ENCODE data around the gene GALNT2. TPM values are rescaled to one million over a fixed set of nuclear protein-coding genes. Genes with fewer than 3 reads are reported as not detected.

The GALNT2 gene
- total RNA-seq, 5 donors from 2014 or later (not counting 1 experiment from before 2014, with no cell fraction given): 22.2 to 29.7 (median 23.5) TPM

DNA sequence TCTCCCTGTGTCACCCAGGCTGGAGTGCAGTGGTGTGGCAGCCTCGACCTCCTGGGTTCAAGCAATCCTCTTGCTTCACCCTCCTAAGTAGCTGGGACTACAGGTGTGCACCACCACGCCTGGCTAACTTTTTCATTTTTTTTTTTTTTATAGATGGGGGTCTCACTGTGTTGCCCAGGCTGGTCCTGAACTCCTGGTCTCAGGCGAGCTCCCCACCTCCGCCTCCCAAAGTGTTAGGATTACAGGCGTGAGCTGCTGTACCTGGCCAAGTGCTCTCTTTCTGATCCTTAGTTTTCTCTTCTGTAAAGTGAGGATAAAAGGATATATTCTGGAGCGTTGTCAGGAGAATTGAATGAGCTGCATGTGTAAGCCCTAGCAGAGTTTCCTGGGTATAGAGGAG lies 68.7 kb downstream of the GALNT2 start:
- POLR2A ChIA-PET: no interaction called here

DNA sequence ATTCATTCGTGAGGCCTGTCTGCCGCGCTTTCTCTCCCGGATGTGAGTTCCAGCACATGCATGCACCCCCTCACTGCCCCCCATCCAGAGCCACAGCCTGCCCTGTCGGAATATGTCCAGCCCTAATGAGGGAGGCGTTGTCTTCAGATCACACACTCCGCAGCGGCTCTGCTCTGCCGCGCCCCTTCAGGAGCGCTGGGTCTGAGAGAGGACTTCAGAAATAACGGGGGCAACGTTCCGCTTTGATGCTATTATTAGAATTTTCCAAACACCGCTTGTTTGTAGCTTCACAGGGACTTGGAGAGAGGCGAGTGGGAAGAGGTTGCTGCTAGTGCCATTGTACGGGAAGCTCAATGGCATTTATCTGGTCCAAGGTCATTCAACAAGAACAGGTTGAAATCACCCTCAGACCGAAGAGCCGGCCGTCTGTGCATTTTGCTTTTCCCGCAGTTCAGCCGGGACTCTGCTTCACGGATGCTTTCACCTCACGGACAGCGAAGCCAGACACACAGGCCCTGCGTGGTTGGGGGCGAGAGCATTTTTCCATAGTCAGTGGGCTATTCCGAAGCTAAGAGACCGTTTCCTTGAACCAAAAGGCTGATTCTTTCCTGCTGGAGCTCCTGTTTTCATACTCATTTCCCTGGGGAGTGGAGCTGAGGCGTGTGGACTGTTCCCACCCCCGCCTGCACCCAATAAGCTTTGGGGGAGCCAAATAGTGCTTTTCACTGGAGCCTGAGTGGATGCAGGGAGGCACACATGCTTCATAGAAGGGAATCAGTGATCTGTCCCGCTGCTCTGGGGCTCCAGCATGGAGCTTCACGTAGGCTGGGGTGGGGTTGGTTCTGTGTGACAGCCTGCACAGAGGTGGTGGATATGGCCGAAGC lies 69.7 kb downstream of the GALNT2 start:
- CTCF ChIA-PET: no interaction called here
- no peak for ATAC-seq (replicated peaks in 1 of 4)
- Histone ChIP-seq H3K27ac (ENCODE audit: low read length) (no peak overlapping the region), H3K36me3 (ENCODE audit: control insufficient read depth in 2 of 2, extremely low read depth in 1 of 2, insufficient read depth in 1 of 2, low read length in 1 of 2) (peaks cover 0 to 7% of the 10 kb centered on the region in 2 donors), H3K27me3 (replicated peaks in 1 of 2; ENCODE audit: control insufficient read depth in 2 of 2, extremely low read depth in 1 of 2, insufficient read depth in 2 of 2, low read length in 1 of 2) (no peaks in the 10 kb centered on the region), H3K4me1 (ENCODE audit: control insufficient read depth in 1 of 2, extremely low read depth in 1 of 2, insufficient read depth in 2 of 2, low read length in 2 of 2) (peaks cover 0 to 2% of the 10 kb centered on the region in 2 experiments), H3K9me3 (no peaks in the 10 kb centered on the region), H3K4me3 (ENCODE audit: control insufficient read depth in 1 of 2, extremely low read depth in 1 of 2, low read length in 1 of 2) (no peak overlapping the region)
- no peak overlapping the region for H3K27ac Mint-ChIP-seq
- no peak for DNase-seq
- POLR2A ChIA-PET: no interaction called here
- H3K36me3 Mint-ChIP-seq: peaks cover 14% of the 10 kb centered on the region
- H3K4me3 Mint-ChIP-seq: no peak overlapping the region
- no peaks in the 10 kb centered on the region for H3K27me3 Mint-ChIP-seq
- H3K9me3 Mint-ChIP-seq: no peaks in the 10 kb centered on the region
- peaks cover 31 to 43% (median 41%) of the 10 kb centered on the region in 3 donors for H3K4me1 Mint-ChIP-seq
- 88% methylated on average over 30 of the region's 34 CpGs for WGBS (ENCODE audit: insufficient coverage)

More for the DNA sequence above, 68.7 kb downstream of the GALNT2 start:
- no peaks in the 10 kb centered on the region for H3K27me3 ChIP-seq (replicated peaks in 1 of 2; ENCODE audit: control insufficient read depth in 2 of 2, extremely low read depth in 1 of 2, insufficient read depth in 2 of 2, low read length in 1 of 2)
- Mint-ChIP-seq H3K27me3 (no peaks in the 10 kb centered on the region), H3K36me3 (peaks cover 14% of the 10 kb centered on the region), H3K4me3 (no peak overlapping the region), H3K27ac (no peak overlapping the region), H3K4me1 (peaks cover 28 to 42% (median 37%) of the 10 kb centered on the region in 3 donors), H3K9me3 (no peaks in the 10 kb centered on the region)
- peaks cover 0 to 4% of the 10 kb centered on the region in 2 experiments for H3K4me1 ChIP-seq (ENCODE audit: control insufficient read depth in 1 of 2, extremely low read depth in 1 of 2, insufficient read depth in 2 of 2, low read length in 2 of 2)
- H3K36me3 ChIP-seq (ENCODE audit: control insufficient read depth in 2 of 2, extremely low read depth in 1 of 2, insufficient read depth in 1 of 2, low read length in 1 of 2): peaks cover 0 to 7% of the 10 kb centered on the region in 2 donors
- 95% methylated on average over 4 of the region's 6 CpGs for WGBS (ENCODE audit: insufficient coverage)
- no peak for ATAC-seq (replicated peaks in 1 of 4)
- CTCF ChIA-PET: no interaction called here
- H3K27ac ChIP-seq (ENCODE audit: low read length): no peak overlapping the region
- no peak overlapping the region for H3K4me3 ChIP-seq (ENCODE audit: control insufficient read depth in 1 of 2, extremely low read depth in 1 of 2, low read length in 1 of 2)
- no peak for DNase-seq
- no peaks in the 10 kb centered on the region for H3K9me3 ChIP-seq

GRCh38 chr1:230137337-230137815 lies 70.3 kb downstream of the GALNT2 start:
- CTCF ChIA-PET: no interaction called here
- no peak overlapping the region for H3K27ac ChIP-seq (ENCODE audit: low read length)
- Mint-ChIP-seq H3K4me3 (no peak overlapping the region), H3K36me3 (peaks cover 14% of the 10 kb centered on the region), H3K27me3 (no peaks in the 10 kb centered on the region), H3K27ac (no peak overlapping the region), H3K9me3 (no peaks in the 10 kb centered on the region), H3K4me1 (peaks cover 26 to 38% (median 36%) of the 10 kb centered on the region in 3 donors)
- DNase-seq (no peak), ATAC-seq (replicated peaks in 1 of 4) (no peak)
- POLR2A ChIA-PET: no interaction called here
- H3K4me3 ChIP-seq (ENCODE audit: control insufficient read depth in 1 of 2, extremely low read depth in 1 of 2, low read length in 1 of 2): no peak overlapping the region
- H3K27me3 ChIP-seq (replicated peaks in 1 of 2; ENCODE audit: control insufficient read depth in 2 of 2, extremely low read depth in 1 of 2, insufficient read depth in 2 of 2, low read length in 1 of 2): no peaks in the 10 kb centered on the region
- H3K9me3 ChIP-seq: no peaks in the 10 kb centered on the region
- peaks cover 0 to 7% of the 10 kb centered on the region in 2 donors for H3K36me3 ChIP-seq (ENCODE audit: control insufficient read depth in 2 of 2, extremely low read depth in 1 of 2, insufficient read depth in 1 of 2, low read length in 1 of 2)
- no CpG with 5 or more reads among the region's 4 CpGs for WGBS (ENCODE audit: insufficient coverage)
- H3K4me1 ChIP-seq (ENCODE audit: control insufficient read depth in 1 of 2, extremely low read depth in 1 of 2, insufficient read depth in 2 of 2, low read length in 2 of 2): peaks cover 0 to 2% of the 10 kb centered on the region in 2 experiments

GRCh38 chr1:230138561-230139239 lies 71.7 kb downstream of the GALNT2 start:
- Mint-ChIP-seq H3K27me3 (no peaks in the 10 kb centered on the region), H3K27ac (no peak overlapping the region), H3K4me3 (no peak overlapping the region), H3K4me1 (peaks cover 28 to 36% (median 33%) of the 10 kb centered on the region in 3 donors), H3K36me3 (peaks cover 14% of the 10 kb centered on the region), H3K9me3 (no peaks in the 10 kb centered on the region)
- no peak for DNase-seq
- Histone ChIP-seq H3K27ac (ENCODE audit: low read length) (no peak overlapping the region), H3K27me3 (replicated peaks in 1 of 2; ENCODE audit: control insufficient read depth in 2 of 2, extremely low read depth in 1 of 2, insufficient read depth in 2 of 2, low read length in 1 of 2) (no peaks in the 10 kb centered on the region), H3K4me3 (ENCODE audit: control insufficient read depth in 1 of 2, extremely low read depth in 1 of 2, low read length in 1 of 2) (no peak overlapping the region), H3K36me3 (ENCODE audit: control insufficient read depth in 2 of 2, extremely low read depth in 1 of 2, insufficient read depth in 1 of 2, low read length in 1 of 2) (peaks cover 0 to 7% of the 10 kb centered on the region in 2 donors), H3K9me3 (no peaks in the 10 kb centered on the region), H3K4me1 (ENCODE audit: control insufficient read depth in 1 of 2, extremely low read depth in 1 of 2, insufficient read depth in 2 of 2, low read length in 2 of 2) (no peaks in the 10 kb centered on the region)
- no CpG with 5 or more reads among the region's 7 CpGs for WGBS (ENCODE audit: insufficient coverage)
- CTCF ChIA-PET: no interaction called here
- POLR2A ChIA-PET: no interaction called here
- no peak for ATAC-seq (replicated peaks in 1 of 4)

GRCh38 chr1:230139315-230139714 lies 72.3 kb downstream of the GALNT2 start:
- H3K4me3 Mint-ChIP-seq: no peak overlapping the region
- H3K4me1 Mint-ChIP-seq: peaks cover 33 to 39% (median 36%) of the 10 kb centered on the region in 3 donors
- ChIA-PET POLR2A (no interaction called here), CTCF (no interaction called here)
- WGBS (ENCODE audit: insufficient coverage): 83% methylated on average over 3 of the region's 4 CpGs
- H3K27ac Mint-ChIP-seq: no peak overlapping the region
- Histone ChIP-seq H3K9me3 (no peaks in the 10 kb centered on the region), H3K4me1 (ENCODE audit: control insufficient read depth in 1 of 2, extremely low read depth in 1 of 2, insufficient read depth in 2 of 2, low read length in 2 of 2) (no peaks in the 10 kb centered on the region), H3K36me3 (ENCODE audit: control insufficient read depth in 2 of 2, extremely low read depth in 1 of 2, insufficient read depth in 1 of 2, low read length in 1 of 2) (peaks cover 0 to 7% of the 10 kb centered on the region in 2 donors), H3K27me3 (replicated peaks in 1 of 2; ENCODE audit: control insufficient read depth in 2 of 2, extremely low read depth in 1 of 2, insufficient read depth in 2 of 2, low read length in 1 of 2) (no peaks in the 10 kb centered on the region), H3K4me3 (ENCODE audit: control insufficient read depth in 1 of 2, extremely low read depth in 1 of 2, low read length in 1 of 2) (no peak overlapping the region), H3K27ac (ENCODE audit: low read length) (no peak overlapping the region)
- H3K27me3 Mint-ChIP-seq: no peaks in the 10 kb centered on the region
- no peak for ATAC-seq (replicated peaks in 1 of 4)
- DNase-seq: no peak
- peaks cover 14% of the 10 kb centered on the region for H3K36me3 Mint-ChIP-seq
- no peaks in the 10 kb centered on the region for H3K9me3 Mint-ChIP-seq

DNA sequence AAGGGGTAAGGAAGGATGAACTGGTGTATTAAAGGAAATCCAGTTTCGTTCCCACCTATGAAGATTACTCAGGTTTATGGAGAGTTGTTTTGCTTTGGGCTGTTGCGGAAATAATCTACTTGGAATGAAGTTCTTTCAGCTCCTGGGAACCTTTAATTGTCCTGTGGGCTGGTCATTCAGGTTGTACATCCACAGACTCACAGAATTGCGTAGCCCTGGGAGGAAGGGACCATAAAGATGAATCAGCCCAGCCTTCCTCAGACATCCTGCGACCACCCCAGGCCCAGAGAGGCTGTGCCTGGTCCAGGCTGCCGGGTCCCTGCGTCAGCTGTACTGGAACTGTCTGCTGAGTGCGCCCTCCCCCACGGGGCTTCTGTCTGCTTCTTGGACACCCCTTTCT lies 72.7 kb downstream of the GALNT2 start:
- POLR2A ChIA-PET: no interaction called here
- no peaks in the 10 kb centered on the region for H3K9me3 ChIP-seq
- CTCF ChIA-PET: interaction anchor here in 1 of 2 donors (0.6 kb wide), 1 partner anchor 666 kb away, joined by 3 read pairs; no protein-coding TSS in a partner anchor
- Mint-ChIP-seq H3K4me3 (no peak overlapping the region), H3K9me3 (no peaks in the 10 kb centered on the region), H3K4me1 (peaks cover 35 to 40% (median 36%) of the 10 kb centered on the region in 3 donors), H3K27ac (no peak overlapping the region), H3K36me3 (peaks cover 14% of the 10 kb centered on the region), H3K27me3 (no peaks in the 10 kb centered on the region)
- peaks cover 0 to under 1% of the 10 kb centered on the region in 2 experiments for H3K4me1 ChIP-seq (ENCODE audit: control insufficient read depth in 1 of 2, extremely low read depth in 1 of 2, insufficient read depth in 2 of 2, low read length in 2 of 2)
- H3K27me3 ChIP-seq (replicated peaks in 1 of 2; ENCODE audit: control insufficient read depth in 2 of 2, extremely low read depth in 1 of 2, insufficient read depth in 2 of 2, low read length in 1 of 2): no peaks in the 10 kb centered on the region
- no peak overlapping the region for H3K27ac ChIP-seq (ENCODE audit: low read length)
- no peak for DNase-seq
- H3K4me3 ChIP-seq (ENCODE audit: control insufficient read depth in 1 of 2, extremely low read depth in 1 of 2, low read length in 1 of 2): no peak overlapping the region
- no peak for ATAC-seq (replicated peaks in 1 of 4)
- 90% methylated on average over 4 of the region's 8 CpGs for WGBS (ENCODE audit: insufficient coverage)
- peaks cover 0 to 7% of the 10 kb centered on the region in 2 donors for H3K36me3 ChIP-seq (ENCODE audit: control insufficient read depth in 2 of 2, extremely low read depth in 1 of 2, insufficient read depth in 1 of 2, low read length in 1 of 2)

All from T-cell (primary cell).